GM23338 (cell line): ENCODE measurements around the gene KRT222. TPM values are rescaled to one million over a fixed set of nuclear protein-coding genes. Genes with fewer than 3 reads are reported as not detected.

Source experiments
- ATAC-seq: fragments of 200-7000 bp; cut with Tn5 transposase; 3 replicates; pipeline ENCODE4 v1.9.1; 2020
- DNase-seq: peaks from one replicate; pipeline ENCODE4 v3.0.0-alpha.2; 2015; ENCODE audit warnings: low spot score
- H2AFZ ChIP-seq: fragments of 200-600 bp; sonication (generic); 2 replicates; pipeline ENCODE4 v1.8.0; 2016; ENCODE audit warnings: antibody characterized with exemption, mild to moderate bottlenecking, moderate library complexity
- H3F3A ChIP-seq: fragments of 200-600 bp; sonication (generic); replicated peaks from 2 replicates; pipeline ENCODE4 v1.8.0; 2017; ENCODE audit warnings: antibody characterized with exemption, mixed run types, low read depth
- H3K27ac ChIP-seq: fragments of 200-600 bp; sonication (generic); 2 replicates; pipeline ENCODE4 v1.6.1; 2016; ENCODE audit warnings: low read depth
- H3K27me3 ChIP-seq: fragments of 200-600 bp; sonication (generic); 2 replicates; pipeline ENCODE4 v1.8.0; 2016; ENCODE audit warnings: mild to moderate bottlenecking, mixed run types, moderate library complexity; ENCODE audit not compliant: insufficient read depth
- H3K36me3 ChIP-seq: fragments of 200-600 bp; sonication (generic); 2 replicates; pipeline ENCODE4 v1.8.0; 2016; ENCODE audit warnings: mild to moderate bottlenecking; ENCODE audit not compliant: insufficient read depth
- H3K4me1 ChIP-seq: fragments of 200-600 bp; sonication (generic); 2 replicates; pipeline ENCODE4 v1.8.0; 2016; ENCODE audit warnings: mild to moderate bottlenecking, moderate library complexity; ENCODE audit not compliant: insufficient read depth
- H3K4me2 ChIP-seq: fragments of 200-600 bp; sonication (generic); 2 replicates; pipeline ENCODE4 v1.7.1; 2017; ENCODE audit warnings: mixed run types
- H3K4me3 ChIP-seq: fragments of 200-600 bp; sonication (generic); 2 replicates; pipeline ENCODE4 v1.6.1; 2016; ENCODE audit warnings: mixed run types
- H3K79me2 ChIP-seq: fragments of 200-600 bp; sonication (generic); replicated peaks from 2 replicates; pipeline ENCODE4 v1.8.0; 2017; ENCODE audit warnings: mild to moderate bottlenecking; ENCODE audit not compliant: insufficient read depth
- H3K9me2 ChIP-seq: fragments of 200-600 bp; sonication (generic); 2 replicates; pipeline ENCODE4 v1.8.0; 2017; ENCODE audit not compliant: insufficient read depth
- H4K20me1 ChIP-seq: fragments of 200-600 bp; sonication (generic); replicated peaks from 2 replicates; pipeline ENCODE4 v1.8.0; 2017; ENCODE audit warnings: mild to moderate bottlenecking; ENCODE audit not compliant: insufficient read depth
- H3K27ac Mint-ChIP-seq: 2 replicates; pipeline ENCODE4 v1.8.0; 2020; ENCODE audit warnings: inconsistent platforms, mild to moderate bottlenecking, moderate library complexity, mixed read lengths
- H3K27me3 Mint-ChIP-seq: 3 replicates; pipeline ENCODE4 v1.8.0; 2022; ENCODE audit warnings: low read depth, mild to moderate bottlenecking, moderate library complexity, mixed read lengths, inconsistent platforms; ENCODE audit not compliant: insufficient read depth, poor library complexity
- H3K36me3 Mint-ChIP-seq: 3 replicates; pipeline ENCODE4 v1.8.0; 2021; ENCODE audit warnings: low read depth, mild to moderate bottlenecking, inconsistent platforms, moderate library complexity, mixed read lengths
- H3K4me1 Mint-ChIP-seq: 3 replicates; pipeline ENCODE4 v1.8.0; 2020; ENCODE audit warnings: mild to moderate bottlenecking, inconsistent platforms, mixed read lengths
- H3K4me3 Mint-ChIP-seq: 3 replicates; pipeline ENCODE4 v1.8.0; 2021; ENCODE audit warnings: moderate library complexity, mild to moderate bottlenecking, inconsistent platforms, mixed read lengths
- H3K9me3 Mint-ChIP-seq: 3 replicates; pipeline ENCODE4 v1.8.0; 2020; ENCODE audit warnings: moderate library complexity, mild to moderate bottlenecking, inconsistent platforms, mixed read lengths
- CREB1 ChIP-seq: fragments of 250-450 bp; sonication (Bioruptor Pico); IDR thresholded peaks from 2 replicates; pipeline ENCODE4 v1.5.0; 2020; ENCODE audit warnings: low read depth, mild to moderate bottlenecking, moderate library complexity
- CTCF ChIP-seq, 2 experiments: fragments of 200-600 bp in 1 of 2; sonication (generic) in 1 of 2; conservative IDR thresholded peaks; 2 replicates each; pipeline versions ENCODE4 v1.5.1 to v1.6.1; 2016 to 2017; ENCODE audit warnings: antibody characterized with exemption in 2 of 2, low read depth in 2 of 2, mild to moderate bottlenecking in 2 of 2, moderate library complexity in 1 of 2
- EZH2 ChIP-seq: fragments of 200-600 bp; sonication (generic); IDR thresholded peaks from one replicate; pipeline ENCODE4 v1.8.0; 2017; ENCODE audit warnings: antibody characterized with exemption, mild to moderate bottlenecking, low read depth; ENCODE audit not compliant: unreplicated experiment
- NANOG ChIP-seq: IDR thresholded peaks from 2 replicates; pipeline ENCODE4 v1.6.1; 2016; ENCODE audit warnings: antibody characterized with exemption, borderline replicate concordance
- POLR2AphosphoS5 ChIP-seq: IDR thresholded peaks from 2 replicates; pipeline ENCODE4 v1.6.1; 2016; ENCODE audit warnings: antibody characterized with exemption, low read depth
- STAT1 ChIP-seq: IDR thresholded peaks from one replicate; pipeline ENCODE4 v1.6.1; 2016; ENCODE audit warnings: antibody characterized with exemption; ENCODE audit not compliant: unreplicated experiment
- ZNF114 ChIP-seq: fragments of 250-450 bp; sonication (Bioruptor Pico); IDR thresholded peaks from 2 replicates; pipeline ENCODE4 v1.5.0; 2020; ENCODE audit warnings: mild to moderate bottlenecking, moderate library complexity
- ZNF331 ChIP-seq: fragments of 250-450 bp; sonication (Bioruptor Pico); IDR thresholded peaks from 2 replicates; pipeline ENCODE4 v1.5.0; 2020; ENCODE audit warnings: low read depth, mild to moderate bottlenecking, moderate library complexity
- polyA plus RNA-seq: library from polyadenylated mRNA; unstranded; fragments of >200 nt; fragmentation: Nextera tagmentation; extraction: Ambion mirVana; gene quantifications from 2 replicates; pipeline ENCODE4 v1.2.1, GENCODE V29; 2016
- total RNA-seq: library from RNA; depleted of rRNA; stranded (reverse); fragments of >200 nt; shearing (Covaris generic); gene quantifications from 2 replicates; pipeline ENCODE4 v1.2.3, GENCODE V29; 2014
- TF ChIP-seq, protein P1 (sequence below): IDR thresholded peaks from one replicate; pipeline ENCODE4 v1.6.1; 2018; ENCODE audit warnings: antibody characterized with exemption; ENCODE audit not compliant: unreplicated experiment

The KRT222 gene
- total and polyA plus RNA-seq, 2 experiments from 2014 or later: not detected

DNA sequence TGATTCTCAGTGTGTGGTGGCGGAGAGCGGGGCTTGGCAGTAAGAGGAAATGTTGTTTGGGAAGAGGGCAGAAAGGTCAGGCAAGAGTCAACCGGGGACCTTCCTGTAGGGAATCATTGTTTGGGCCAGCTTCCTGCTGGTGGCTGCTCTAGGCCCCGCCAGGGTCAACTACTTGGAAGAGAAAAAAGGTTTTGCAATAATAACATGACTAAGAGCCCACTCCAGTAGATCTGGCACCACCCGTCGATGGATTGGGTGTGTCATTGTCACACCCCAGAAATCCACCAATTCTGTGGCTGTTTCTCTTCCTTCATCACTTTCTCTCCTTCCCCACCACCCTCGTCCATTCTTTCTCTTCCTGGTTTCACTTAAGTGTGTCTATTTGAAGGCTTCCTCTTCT lies 42.8 kb upstream of the KRT222 start (continued):
- TF ChIP-seq POLR2AphosphoS5 (no peak), ZNF331 (CRISPR knock-in tag) (no peak)
- TF ChIP-seq, protein P1, sequence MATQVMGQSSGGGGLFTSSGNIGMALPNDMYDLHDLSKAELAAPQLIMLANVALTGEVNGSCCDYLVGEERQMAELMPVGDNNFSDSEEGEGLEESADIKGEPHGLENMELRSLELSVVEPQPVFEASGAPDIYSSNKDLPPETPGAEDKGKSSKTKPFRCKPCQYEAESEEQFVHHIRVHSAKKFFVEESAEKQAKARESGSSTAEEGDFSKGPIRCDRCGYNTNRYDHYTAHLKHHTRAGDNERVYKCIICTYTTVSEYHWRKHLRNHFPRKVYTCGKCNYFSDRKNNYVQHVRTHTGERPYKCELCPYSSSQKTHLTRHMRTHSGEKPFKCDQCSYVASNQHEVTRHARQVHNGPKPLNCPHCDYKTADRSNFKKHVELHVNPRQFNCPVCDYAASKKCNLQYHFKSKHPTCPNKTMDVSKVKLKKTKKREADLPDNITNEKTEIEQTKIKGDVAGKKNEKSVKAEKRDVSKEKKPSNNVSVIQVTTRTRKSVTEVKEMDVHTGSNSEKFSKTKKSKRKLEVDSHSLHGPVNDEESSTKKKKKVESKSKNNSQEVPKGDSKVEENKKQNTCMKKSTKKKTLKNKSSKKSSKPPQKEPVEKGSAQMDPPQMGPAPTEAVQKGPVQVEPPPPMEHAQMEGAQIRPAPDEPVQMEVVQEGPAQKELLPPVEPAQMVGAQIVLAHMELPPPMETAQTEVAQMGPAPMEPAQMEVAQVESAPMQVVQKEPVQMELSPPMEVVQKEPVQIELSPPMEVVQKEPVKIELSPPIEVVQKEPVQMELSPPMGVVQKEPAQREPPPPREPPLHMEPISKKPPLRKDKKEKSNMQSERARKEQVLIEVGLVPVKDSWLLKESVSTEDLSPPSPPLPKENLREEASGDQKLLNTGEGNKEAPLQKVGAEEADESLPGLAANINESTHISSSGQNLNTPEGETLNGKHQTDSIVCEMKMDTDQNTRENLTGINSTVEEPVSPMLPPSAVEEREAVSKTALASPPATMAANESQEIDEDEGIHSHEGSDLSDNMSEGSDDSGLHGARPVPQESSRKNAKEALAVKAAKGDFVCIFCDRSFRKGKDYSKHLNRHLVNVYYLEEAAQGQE: no peak

DNA sequence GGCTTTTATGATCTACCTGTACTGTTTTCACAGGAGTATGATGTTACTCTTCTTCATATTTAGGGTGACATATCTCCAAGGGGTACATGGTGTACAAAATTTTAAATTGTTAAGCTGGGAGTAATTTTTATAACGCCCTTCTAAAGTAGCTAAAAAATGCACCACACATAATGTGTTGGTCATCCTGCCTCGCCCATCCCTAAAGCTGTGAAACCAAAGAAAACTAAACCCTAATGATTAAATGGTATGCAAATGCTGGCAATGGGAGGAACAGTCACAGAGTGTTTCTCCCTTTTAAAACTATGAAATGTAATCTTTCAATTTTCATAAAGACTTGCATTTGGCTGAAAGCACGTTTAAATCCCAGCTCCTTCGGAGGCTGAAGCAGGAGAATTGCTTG lies 40.6 kb upstream of the KRT222 start:
- Mint-ChIP-seq H3K27ac (no peak overlapping the region), H3K9me3 (no peaks in the 10 kb centered on the region), H3K27me3 (no peaks in the 10 kb centered on the region), H3K4me1 (no peaks in the 10 kb centered on the region), H3K36me3 (no peaks in the 10 kb centered on the region), H3K4me3 (no peak overlapping the region)
- TF ChIP-seq NANOG (no peak), ZNF114 (CRISPR knock-in tag) (no peak), CREB1 (CRISPR knock-in tag) (no peak), CTCF (conservative IDR thresholded peaks at IDR 0.05; ENCODE audit: low read depth in 2 of 2) (no peak), POLR2AphosphoS5 (no peak), ZNF331 (CRISPR knock-in tag) (no peak), EZH2 (no peak), STAT1 (no peak)
- TF ChIP-seq, protein P1: no peak
- H3K27me3 ChIP-seq: no peaks in the 10 kb centered on the region
- 0 out of 2 replicates have a peak, but pooled peaks cover 4% of the 10 kb centered on the region for H3K9me2 ChIP-seq
- H3F3A ChIP-seq: no peaks in the 10 kb centered on the region
- ATAC-seq (no peak), DNase-seq (no peak)
- H3K4me3 ChIP-seq: no peak overlapping the region
- H3K27ac ChIP-seq: no peak overlapping the region
- no peaks in the 10 kb centered on the region for H3K79me2 ChIP-seq
- no peaks in the 10 kb centered on the region for H3K36me3 ChIP-seq
- H4K20me1 ChIP-seq: no peaks in the 10 kb centered on the region
- no peak overlapping the region for H2AFZ ChIP-seq
- H3K4me2 ChIP-seq: no peak overlapping the region
- no peaks in the 10 kb centered on the region for H3K4me1 ChIP-seq
